GM12878 (cell line): ENCODE data around the gene OPRL1. TPM values are rescaled to one million over a fixed set of nuclear protein-coding genes. Genes with fewer than 3 reads are reported as not detected.

ENCODE experiments used
- ATAC-seq: fragments of 200-7000 bp; cut with Tn5 transposase; 3 replicates; pipeline ENCODE4 v1.9.1; 2020; ENCODE audit warnings: mild to moderate bottlenecking, moderate library complexity
- BruUV-seq: library from RNA; stranded (reverse); fragments of 400-500 nt; replicated peaks from 2 replicates; lab custom pipeline; 2021; lab: Mats Ljungman, UMichigan
- CTCF ChIA-PET: fragments of 300-600 bp; sonication (Branson Sonifier 250); formaldehyde crosslinking; extraction: SDS; loops from one replicate; lab custom pipeline; 2021; ENCODE audit warnings: inconsistent platforms; lab: Yijun Ruan, JAX
- POLR2A ChIA-PET: fragments of 350-600 bp; formaldehyde crosslinking; extraction: SDS; loops from one replicate; lab custom pipeline; 2021; ENCODE audit warnings: inconsistent platforms; lab: Charles Lee
- RAD21 ChIA-PET: fragments of 300-600 bp; sonication (Branson Sonifier 250); formaldehyde crosslinking; loops from one replicate; lab custom pipeline; 2023; ENCODE audit warnings: antibody characterized with exemption; ENCODE audit not compliant: unreplicated experiment; lab: Charles Lee
- SMC1A ChIA-PET: fragments of 300-600 bp; sonication (Branson Sonifier 250); formaldehyde crosslinking; loops from one replicate; lab custom pipeline; 2023; ENCODE audit not compliant: unreplicated experiment, uncharacterized antibody; lab: Charles Lee
- DNase-seq: peaks from one replicate; pipeline ENCODE4 v3.0.0-alpha.2; 2011; ENCODE audit warnings: low read depth, low spot score
- FAIRE-seq: peaks from 3 replicates; lab custom pipeline; 2011; peaks lifted over from hg19 to GRCh38; lab: Jason Lieb, UNC
- H2AFZ ChIP-seq: 2 replicates; pipeline ENCODE4 v1.6.0; 2011; ENCODE audit warnings: low read depth, low read length, control low read depth; ENCODE audit not compliant: control insufficient read depth
- H3K27ac ChIP-seq: 2 replicates; pipeline ENCODE4 v1.5.1; 2011; ENCODE audit warnings: control low read depth; ENCODE audit not compliant: control insufficient read depth, insufficient read depth
- H3K27me3 ChIP-seq, 2 experiments: replicated peaks in 1 of 2; 2 replicates each; pipeline versions ENCODE4 v1.6.0 to v1.6.1; 2011; ENCODE audit warnings: low read length in 1 of 2; ENCODE audit not compliant: control insufficient read depth in 2 of 2, insufficient read depth in 2 of 2
- H3K36me3 ChIP-seq, 2 experiments: 2 replicates each; pipeline ENCODE4 v1.5.1; 2011; ENCODE audit warnings: low read length in 1 of 2; ENCODE audit not compliant: control insufficient read depth in 2 of 2, insufficient read depth in 2 of 2
- H3K4me1 ChIP-seq: 2 replicates; pipeline ENCODE4 v1.6.1; 2011; ENCODE audit warnings: mild to moderate bottlenecking, low read length, moderate library complexity, mixed read lengths; ENCODE audit not compliant: control insufficient read depth, insufficient read depth
- H3K4me2 ChIP-seq: 2 replicates; pipeline ENCODE4 v1.6.0; 2011; ENCODE audit warnings: control low read depth; ENCODE audit not compliant: control insufficient read depth, insufficient read depth
- H3K4me3 ChIP-seq: fragments of 200-600 bp; sonication (generic); 2 replicates; pipeline ENCODE4 v1.5.1; 2016
- H3K79me2 ChIP-seq: 2 replicates; pipeline ENCODE4 v1.6.0; 2011; ENCODE audit warnings: low read length; ENCODE audit not compliant: control insufficient read depth, insufficient read depth
- H3K9ac ChIP-seq: 2 replicates; pipeline ENCODE4 v1.8.0; 2011; ENCODE audit warnings: low read length, control low read depth, mixed read lengths; ENCODE audit not compliant: control insufficient read depth, insufficient read depth
- H3K9me3 ChIP-seq: replicated peaks from 3 replicates; pipeline ENCODE4 v1.5.1; 2011; ENCODE audit warnings: mild to moderate bottlenecking, low read length; ENCODE audit not compliant: control insufficient read depth, insufficient read depth
- H4K20me1 ChIP-seq: 2 replicates; pipeline ENCODE4 v1.6.0; 2011; ENCODE audit not compliant: control insufficient read depth, insufficient read depth
- WGBS: methylation state at CpG from one replicate; pipeline ENCODE4 v1.1.6; 2016; ENCODE audit warnings: low lambda C conversion rate; ENCODE audit not compliant: insufficient replicate concordance, insufficient coverage; ENCODE audit errors: missing lambda C conversion rate; 5-methylcytosine and 5-hydroxymethylcytosine counted together
- in situ Hi-C: fragments of 300-500 bp; cut with MboI; formaldehyde crosslinking; loops from 9 replicates; pipeline ENCODE4 v1.14.3; 2018; ENCODE audit warnings: mixed read lengths
- intact Hi-C: fragments of 100-400 bp; cut with micrococcal nuclease; formaldehyde crosslinking; loops from one replicate; pipeline ENCODE4 v1.14.2; 2022; ENCODE audit not compliant: unreplicated experiment
- polyA plus RNA-seq, 11 experiments: library from polyadenylated mRNA; depleted of rRNA in 4 of 11; unstranded in 6 of 11; stranded (reverse) in 5 of 11; fragments of >200 nt; fragmentation: Nextera tagmentation in 4 of 11; fragmentation: Illumina TruSeq in 1 of 11; extraction: Ambion mirVana in 4 of 11; extraction: Trizol in 1 of 11; gene quantifications; 1 replicate in 1 of 11; 2 replicates in 10 of 11; pipeline versions ENCODE4 v1.2.1 to v1.2.3, GENCODE V29; 2011 to 2016; ENCODE audit warnings: inconsistent platforms in 2 of 11, missing spikeins in 2 of 11, low read depth in 1 of 11
- total RNA-seq, 4 experiments: library from RNA; depleted of rRNA in 3 of 4; stranded (reverse); fragments of >200 nt in 3 of 4; fragmentation: Illumina TruSeq in 1 of 4; extraction: Trizol in 1 of 4; gene quantifications; 2 replicates each; pipeline versions ENCODE4 v1.2.1 to v1.2.3, GENCODE V29; 2013 to 2021
- TF ChIP-seq, protein P1 (sequence below): fragments of 450-650 bp; IDR thresholded peaks from 2 replicates; pipeline ENCODE4 v1.6.1; 2017; ENCODE audit warnings: borderline replicate concordance

Gene OPRL1
- total and polyA plus RNA-seq, 10 of the 15 experiments (the other 5 are each of a cell fraction or from before 2014, with no cell fraction given), result 0.04 to 0.41 (median 0.24) TPM; not detected in 1

DNA sequence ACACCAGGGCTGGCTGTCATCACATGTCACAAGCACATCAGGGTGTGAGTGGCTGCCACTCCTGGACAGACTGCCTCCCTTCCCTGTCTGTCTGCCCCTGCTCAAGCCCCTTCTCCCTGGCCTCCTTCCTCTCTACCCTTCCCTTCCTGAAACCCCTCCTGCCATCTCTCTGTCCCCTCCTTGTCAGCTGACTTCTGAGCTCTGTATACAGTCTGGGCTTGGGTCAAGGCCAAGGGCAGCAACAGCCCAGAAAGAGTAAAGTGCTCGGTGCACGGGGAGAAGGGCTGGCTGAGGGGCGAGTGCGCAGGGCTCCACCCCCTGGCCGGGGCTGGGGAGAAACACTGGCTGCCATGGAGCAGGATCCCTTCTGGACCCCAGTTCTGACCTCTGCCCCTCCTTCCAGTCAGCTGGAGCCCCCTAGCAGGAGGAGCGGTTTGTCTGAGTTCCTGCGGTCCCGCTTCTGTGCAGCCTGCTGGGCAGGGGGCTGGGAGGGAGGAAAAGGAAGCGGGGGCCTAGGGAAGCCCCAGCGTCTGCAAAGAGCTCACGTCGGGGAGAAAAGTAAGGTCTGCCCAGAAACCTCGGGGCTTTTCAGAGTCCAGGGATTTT lies 2.3 kb downstream of the OPRL1 start:
- Histone ChIP-seq H3K4me1 (peaks cover 18% of the 10 kb centered on the region), H4K20me1 (no peaks in the 10 kb centered on the region), H3K4me3 (no peak overlapping the region), H3K79me2 (peaks cover 17% of the 10 kb centered on the region), H3K27ac (no peak overlapping the region), H3K9me3 (peaks cover 3% of the 10 kb centered on the region; the same call in 1 of the 3 replicates), H2AFZ (no peak overlapping the region), H3K36me3 (no peaks in the 10 kb centered on the region)
- WGBS, result 29% methylated on average over 13 of the region's 13 CpGs
- FAIRE-seq (no peak), ATAC-seq (no peak), DNase-seq (no peak)
- intact Hi-C loops (no loop called here), in situ Hi-C loops (no loop called here)
- BruUV-seq, result no TSS peak
- ChIA-PET SMC1A (interaction anchor here (1.0 to 2.3 kb wide), 2 partner anchors 38 to 40 kb away, joined by 3 to 11 read pairs; no protein-coding TSS in a partner anchor), CTCF (interaction anchor here (1.0 to 3.5 kb wide), 3 partner anchors 35 to 185 kb away, joined by 3 to 65 read pairs (median 7); no protein-coding TSS in a partner anchor), POLR2A (interaction anchor here (1.6 to 2.4 kb wide), 2 partner anchors 38 to 44 kb away, joined by 4 to 12 read pairs; no protein-coding TSS in a partner anchor), RAD21 (interaction anchor here (0.6 to 6.7 kb wide), 3 partner anchors 33 to 296 kb away, joined by 3 to 67 read pairs (median 6); no protein-coding TSS in a partner anchor)
- TF ChIP-seq, protein P1, sequence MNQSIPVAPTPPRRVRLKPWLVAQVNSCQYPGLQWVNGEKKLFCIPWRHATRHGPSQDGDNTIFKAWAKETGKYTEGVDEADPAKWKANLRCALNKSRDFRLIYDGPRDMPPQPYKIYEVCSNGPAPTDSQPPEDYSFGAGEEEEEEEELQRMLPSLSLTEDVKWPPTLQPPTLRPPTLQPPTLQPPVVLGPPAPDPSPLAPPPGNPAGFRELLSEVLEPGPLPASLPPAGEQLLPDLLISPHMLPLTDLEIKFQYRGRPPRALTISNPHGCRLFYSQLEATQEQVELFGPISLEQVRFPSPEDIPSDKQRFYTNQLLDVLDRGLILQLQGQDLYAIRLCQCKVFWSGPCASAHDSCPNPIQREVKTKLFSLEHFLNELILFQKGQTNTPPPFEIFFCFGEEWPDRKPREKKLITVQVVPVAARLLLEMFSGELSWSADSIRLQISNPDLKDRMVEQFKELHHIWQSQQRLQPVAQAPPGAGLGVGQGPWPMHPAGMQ, result no peak
- TF ChIP-seq, all 136 proteins: peak for 0
- H3K9ac ChIP-seq, result no peak overlapping the region
- H3K4me2 ChIP-seq, result no peak overlapping the region
- peaks cover 2 to 7% of the 10 kb centered on the region in 2 experiments; a peak in 2 of 4 replicates for H3K27me3 ChIP-seq
